IMR-90 (cell line): ENCODE data around the gene ZMIZ1. TPM values are rescaled to one million over a fixed set of nuclear protein-coding genes. Genes with fewer than 3 reads are reported as not detected.

Experiments used
- CTCF ChIP-seq: conservative IDR thresholded peaks from 2 replicates; pipeline ENCODE4 v1.5.1; 2012; ENCODE audit warnings: mild to moderate bottlenecking, low read depth, low read length, improper control_type of control experiment
- RAD21 ChIP-seq: IDR thresholded peaks from 2 replicates; pipeline ENCODE4 v1.6.1; 2012; ENCODE audit warnings: low read length, improper control_type of control experiment
- polyA plus RNA-seq, 3 experiments: library from polyadenylated mRNA; depleted of rRNA; stranded (reverse); fragments of >200 nt; gene quantifications; 2 replicates each; pipeline ENCODE4 v1.2.3, GENCODE V29; 2012; ENCODE audit warnings: low replicate concordance in 1 of 3
- total RNA-seq: library from RNA; depleted of rRNA; stranded (reverse); fragments of >200 nt; gene quantifications from 2 replicates; pipeline ENCODE4 v1.2.3, GENCODE V29; 2012

ZMIZ1 gene
- total and polyA plus RNA-seq, 2 of the 4 experiments (the other 2 are of a cell fraction), result 6.6 to 48.7 TPM

GRCh38 chr10:79347226-79347893 lies 278.6 kb downstream of the ZMIZ1 start, which contains the start of gene PPIF (continued):
- TF ChIP-seq CTCF (peak; percentile 97), RAD21 (peak; percentile 68)
